ENCODE results near the gene PCDHGA11.

Gene PCDHGA11

DNA sequence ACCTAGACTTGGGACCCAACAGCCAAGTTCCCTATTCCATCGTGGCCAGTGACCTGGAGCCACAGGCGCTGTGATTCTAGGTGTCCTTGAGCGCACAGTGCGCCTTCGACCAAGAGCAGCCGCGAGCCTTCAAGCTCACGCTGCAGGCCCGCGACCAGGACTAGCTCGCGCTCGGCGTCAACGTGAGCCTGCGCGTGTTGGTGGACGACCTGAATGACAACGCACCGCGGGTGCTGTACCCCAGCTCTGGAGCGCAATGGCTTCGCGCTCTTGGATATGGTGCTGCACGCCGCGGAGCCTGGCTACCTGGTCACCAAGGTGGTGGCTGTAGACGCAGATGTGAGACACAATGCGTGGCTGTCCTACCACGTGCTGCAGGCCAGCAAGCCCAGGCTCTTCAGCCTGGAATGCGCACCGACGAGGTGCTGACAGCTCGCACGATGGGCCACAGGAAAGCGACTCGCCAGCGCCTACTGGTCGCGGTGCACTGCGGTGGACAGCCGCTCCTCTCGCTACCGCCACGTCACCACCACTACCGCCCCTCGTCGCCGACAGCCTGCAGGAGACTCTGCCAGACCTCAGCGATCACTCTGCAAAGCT is 20.8 kb downstream of the PCDHGA11 start:
- peaks cover 0 to 40% (median 13%) of the 10 kb centered on the region in 5 experiments for H3K9me3 ChIP-seq (ENCODE audit: control extremely low read depth in 1 of 5, control insufficient read depth in 4 of 5, insufficient read depth in 2 of 5, low read depth in 1 of 5, low read length in 4 of 5)
- H3K27me3 ChIP-seq (replicated peaks in 2 of 5; ENCODE audit: control insufficient read depth in 4 of 5, insufficient read depth in 5 of 5, low read length in 4 of 5): peaks cover 0 to 12% (median 0%) of the 10 kb centered on the region in 5 experiments
- no peaks in the 10 kb centered on the region for H3K4me1 ChIP-seq (ENCODE audit: control extremely low read depth in 1 of 4, control insufficient read depth in 4 of 4, insufficient read depth in 4 of 4, low read length in 3 of 4)
- ChIA-PET CTCF (no interaction called here), POLR2A (no interaction called here)
- WGBS (ENCODE audit: insufficient coverage): 59% methylated on average over 49 of the region's 50 CpGs
- H3K27ac ChIP-seq (ENCODE audit: insufficient read depth in 1 of 2, low read depth in 1 of 2, low read length in 2 of 2, poor library complexity in 1 of 2, severe bottlenecking in 2 of 2): no peak overlapping the region
- no peak overlapping the region for H3K4me3 ChIP-seq (ENCODE audit: control insufficient read depth in 1 of 7, extremely low read depth in 1 of 7, insufficient read depth in 4 of 7, low read depth in 2 of 7, low read length in 6 of 7)
- H3K36me3 ChIP-seq (ENCODE audit: control insufficient read depth in 4 of 4, insufficient read depth in 4 of 4, low read length in 3 of 4): no peaks in the 10 kb centered on the region
- no peak for DNase-seq

GRCh38 chr5:141465351-141465750 is 44.5 kb downstream of the PCDHGA11 start:
- H3K36me3 ChIP-seq (ENCODE audit: control insufficient read depth in 4 of 4, insufficient read depth in 4 of 4, low read length in 3 of 4): no peaks in the 10 kb centered on the region
- ChIA-PET CTCF (no interaction called here), POLR2A (no interaction called here)
- no peak overlapping the region for H3K4me3 ChIP-seq (ENCODE audit: control insufficient read depth in 1 of 7, extremely low read depth in 1 of 7, insufficient read depth in 4 of 7, low read depth in 2 of 7, low read length in 6 of 7)
- H3K27ac ChIP-seq (ENCODE audit: insufficient read depth in 1 of 2, low read depth in 1 of 2, low read length in 2 of 2, poor library complexity in 1 of 2, severe bottlenecking in 2 of 2): no peak overlapping the region
- no peaks in the 10 kb centered on the region for H3K9me3 ChIP-seq (ENCODE audit: control extremely low read depth in 1 of 5, control insufficient read depth in 4 of 5, insufficient read depth in 2 of 5, low read depth in 1 of 5, low read length in 4 of 5)
- DNase-seq: no peak
- H3K27me3 ChIP-seq (replicated peaks in 2 of 5; ENCODE audit: control insufficient read depth in 4 of 5, insufficient read depth in 5 of 5, low read length in 4 of 5): peaks cover 0 to 1% (median 0%) of the 10 kb centered on the region in 5 experiments
- 100% methylated on average over 3 of the region's 3 CpGs for WGBS (ENCODE audit: insufficient coverage)
- no peaks in the 10 kb centered on the region for H3K4me1 ChIP-seq (ENCODE audit: control extremely low read depth in 1 of 4, control insufficient read depth in 4 of 4, insufficient read depth in 4 of 4, low read length in 3 of 4)
